K562 (cell line): ENCODE data around the gene PASD1.

Source experiments
- ESRRA ChIP-seq: fragments of 450-650 bp; IDR thresholded peaks from 2 replicates; pipeline ENCODE4 v1.6.1; 2014; ENCODE audit warnings: low read depth, mild to moderate bottlenecking, moderate library complexity, borderline replicate concordance
- JUN ChIP-seq, 2 experiments: sonication (generic) in 1 of 2; formaldehyde crosslinking in 1 of 2; IDR thresholded peaks; 2 replicates each; pipeline versions ENCODE4 v1.6.1 to v1.8.0; 2012 to 2022; ENCODE audit warnings: borderline replicate concordance in 2 of 2, mild to moderate bottlenecking in 2 of 2, improper control_type of control experiment in 1 of 2, low read depth in 1 of 2, low read length in 1 of 2, missing genetic modification reagents in 1 of 2
- KLF10 ChIP-seq: fragments of 250-450 bp; sonication (Bioruptor Pico); IDR thresholded peaks from 2 replicates; pipeline ENCODE4 v1.6.1; 2021; ENCODE audit warnings: matching md5 sums
- NR2C2 ChIP-seq, 2 experiments: fragments of 200-800 bp in 1 of 2; sonication (Bioruptor generic) in 1 of 2; sonication (generic) in 1 of 2; formaldehyde crosslinking in 1 of 2; IDR thresholded peaks; 2 replicates each; pipeline versions ENCODE4 v1.6.1 to v1.8.0; 2016 to 2022; ENCODE audit warnings: mild to moderate bottlenecking in 1 of 2, missing compliant biosample characterization in 1 of 2, missing genetic modification characterization in 1 of 2, missing genetic modification reagents in 1 of 2
- PCBP2 ChIP-seq: fragments of 200-400 bp; formaldehyde crosslinking; IDR thresholded peaks from 2 replicates; pipeline ENCODE4 v1.6.1; 2018; ENCODE audit warnings: low read length, low read depth, mild to moderate bottlenecking, moderate library complexity; ENCODE audit not compliant: poor library complexity, severe bottlenecking
- RBM22 ChIP-seq: fragments of 200-400 bp; formaldehyde crosslinking; IDR thresholded peaks from 2 replicates; pipeline ENCODE4 v1.6.1; 2018; ENCODE audit warnings: low read length, low read depth; ENCODE audit not compliant: poor library complexity, severe bottlenecking
- RUNX1 ChIP-seq: sonication (generic); IDR thresholded peaks from 2 replicates; pipeline ENCODE4 v1.6.1; 2016; ENCODE audit warnings: antibody characterized with exemption, low read depth
- SMARCB1 ChIP-seq: IDR thresholded peaks from 2 replicates; pipeline ENCODE4 v1.6.1; 2011; ENCODE audit warnings: improper control_type of control experiment, low read depth; ENCODE audit not compliant: insufficient read length
- ZNF146 ChIP-seq: IDR thresholded peaks from one replicate; pipeline ENCODE4 v1.6.1; 2018; ENCODE audit warnings: missing compliant biosample characterization; ENCODE audit not compliant: unreplicated experiment
- ZNF239 ChIP-seq: fragments of 250-450 bp; sonication (Bioruptor Pico); IDR thresholded peaks from 2 replicates; pipeline ENCODE4 v1.4.0; 2020; ENCODE audit warnings: mild to moderate bottlenecking
- ZNF79 ChIP-seq: fragments of 250-450 bp; sonication (Bioruptor Pico); IDR thresholded peaks from 2 replicates; pipeline ENCODE4 v1.4.0; 2020; ENCODE audit warnings: low read depth, mild to moderate bottlenecking, moderate library complexity
- TF ChIP-seq, protein P1 (sequence below), 3 experiments: IDR thresholded peaks in 2 of 3; conservative IDR thresholded peaks in 1 of 3; 2 replicates each; pipeline ENCODE4 v1.5.1; 2011 to 2012; ENCODE audit warnings: low read length in 3 of 3, mild to moderate bottlenecking in 3 of 3, control low read depth in 2 of 3, improper control_type of control experiment in 1 of 3, inconsistent platforms in 1 of 3, low read depth in 1 of 3, mixed read lengths in 1 of 3, moderate library complexity in 1 of 3; ENCODE audit not compliant: insufficient read depth in 2 of 3
- TF ChIP-seq, protein P2 (sequence below), 3 experiments: fragments of 200-800 bp in 1 of 3; sonication (Bioruptor generic) in 1 of 3; sonication (generic) in 1 of 3; formaldehyde crosslinking in 1 of 3; IDR thresholded peaks; 2 replicates each; pipeline versions ENCODE4 v1.6.1 to v1.8.0; 2016 to 2022; ENCODE audit warnings: mild to moderate bottlenecking in 2 of 3, missing compliant biosample characterization in 2 of 3, missing genetic modification characterization in 2 of 3, missing genetic modification reagents in 1 of 3

DNA sequence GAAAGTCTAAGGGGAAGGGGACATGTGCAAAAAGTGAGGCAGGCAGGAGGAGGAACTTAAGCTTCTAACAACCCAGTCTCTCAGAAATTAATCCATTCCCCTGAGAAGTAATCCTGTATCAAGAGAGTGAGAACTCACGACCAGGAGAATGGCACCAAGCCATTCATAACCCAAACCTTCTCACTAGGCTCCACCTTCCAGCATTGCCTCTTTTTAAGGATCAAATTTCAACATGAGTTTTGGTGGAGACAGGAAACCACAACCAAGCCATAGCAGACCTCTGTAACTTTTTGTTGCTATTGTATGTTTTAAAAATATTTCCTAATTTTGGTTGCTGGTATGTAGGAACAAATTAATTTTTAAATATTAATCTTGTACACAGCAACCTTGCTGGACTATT is 32.8 kb downstream of the PASD1 start:
- no peak for TF ChIP-seq KLF10
- TF ChIP-seq ZNF239, result no peak
- TF ChIP-seq, protein P1, sequence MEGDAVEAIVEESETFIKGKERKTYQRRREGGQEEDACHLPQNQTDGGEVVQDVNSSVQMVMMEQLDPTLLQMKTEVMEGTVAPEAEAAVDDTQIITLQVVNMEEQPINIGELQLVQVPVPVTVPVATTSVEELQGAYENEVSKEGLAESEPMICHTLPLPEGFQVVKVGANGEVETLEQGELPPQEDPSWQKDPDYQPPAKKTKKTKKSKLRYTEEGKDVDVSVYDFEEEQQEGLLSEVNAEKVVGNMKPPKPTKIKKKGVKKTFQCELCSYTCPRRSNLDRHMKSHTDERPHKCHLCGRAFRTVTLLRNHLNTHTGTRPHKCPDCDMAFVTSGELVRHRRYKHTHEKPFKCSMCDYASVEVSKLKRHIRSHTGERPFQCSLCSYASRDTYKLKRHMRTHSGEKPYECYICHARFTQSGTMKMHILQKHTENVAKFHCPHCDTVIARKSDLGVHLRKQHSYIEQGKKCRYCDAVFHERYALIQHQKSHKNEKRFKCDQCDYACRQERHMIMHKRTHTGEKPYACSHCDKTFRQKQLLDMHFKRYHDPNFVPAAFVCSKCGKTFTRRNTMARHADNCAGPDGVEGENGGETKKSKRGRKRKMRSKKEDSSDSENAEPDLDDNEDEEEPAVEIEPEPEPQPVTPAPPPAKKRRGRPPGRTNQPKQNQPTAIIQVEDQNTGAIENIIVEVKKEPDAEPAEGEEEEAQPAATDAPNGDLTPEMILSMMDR (IDR thresholded peaks at IDR 0.05 in 2 of 3, conservative IDR thresholded peaks at IDR 0.05 in 1 of 3; ENCODE audit: insufficient read depth in 2 of 3, low read depth in 1 of 3, low read length in 3 of 3), result no peak
- no peak for TF ChIP-seq ZNF146 (CRISPR knock-in tag)
- TF ChIP-seq, protein P2, sequence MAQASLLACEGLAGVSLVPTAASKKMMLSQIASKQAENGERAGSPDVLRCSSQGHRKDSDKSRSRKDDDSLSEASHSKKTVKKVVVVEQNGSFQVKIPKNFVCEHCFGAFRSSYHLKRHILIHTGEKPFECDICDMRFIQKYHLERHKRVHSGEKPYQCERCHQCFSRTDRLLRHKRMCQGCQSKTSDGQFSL (CRISPR knock-in tag; IDR thresholded peaks at IDR 0.05), result no peak
- TF ChIP-seq, protein P2 (tag; IDR thresholded peaks at IDR 0.05), result no peak
- TF ChIP-seq ESRRA, result no peak
- no peak for TF ChIP-seq NR2C2 (CRISPR knock-in tag; IDR thresholded peaks at IDR 0.05)
- TF ChIP-seq NR2C2 (tag; IDR thresholded peaks at IDR 0.05), result no peak
- no peak for TF ChIP-seq PCBP2
- no peak for TF ChIP-seq ZNF79
- no peak for TF ChIP-seq SMARCB1
- no peak for TF ChIP-seq RBM22
- TF ChIP-seq RUNX1, result no peak
- no peak for TF ChIP-seq JUN (IDR thresholded peaks at IDR 0.05; ENCODE audit: borderline replicate concordance, low read depth, low read length)
- no peak for TF ChIP-seq JUN (CRISPR knock-in tag; IDR thresholded peaks at IDR 0.05; ENCODE audit: borderline replicate concordance)
